Ascending aorta (tissue), 2 donors: ENCODE results near the gene INPP4A. TPM values are rescaled to one million over a fixed set of nuclear protein-coding genes. Genes with fewer than 3 reads are reported as not detected.
A peak's percentile ranks its signal among the peaks of the same experiment; 100 is the strongest.

ENCODE experiments used
- DNase-seq, 2 donors: peaks; one replicate each; pipeline ENCODE4 v3.0.0-alpha.2; 2019; ENCODE audit warnings: low spot score in 2 of 2
- H3K27ac ChIP-seq, 2 donors: fragments of 200-600 bp; sonication (generic); one replicate each; pipeline ENCODE4 v1.5.1; 2016 to 2017; ENCODE audit warnings: mild to moderate bottlenecking in 1 of 2
- H3K27me3 ChIP-seq: fragments of 200-600 bp; sonication (generic); one replicate; pipeline ENCODE4 v1.5.1; 2017
- H3K36me3 ChIP-seq, 2 donors: fragments of 200-600 bp; sonication (generic); one replicate each; pipeline ENCODE4 v1.5.1; 2016
- H3K4me1 ChIP-seq, 2 donors: fragments of 200-600 bp; sonication (generic); one replicate each; pipeline ENCODE4 v1.5.1; 2016 to 2017; ENCODE audit warnings: mild to moderate bottlenecking in 1 of 2
- H3K4me3 ChIP-seq, 2 donors: fragments of 200-600 bp; sonication (generic); one replicate each; pipeline ENCODE4 v1.5.1; 2016 to 2017; ENCODE audit warnings: mild to moderate bottlenecking in 1 of 2
- H3K9me3 ChIP-seq, 2 donors: fragments of 200-600 bp; sonication (generic); one replicate each; pipeline ENCODE4 v1.5.1; 2016
- CTCF ChIP-seq, 3 experiments: fragments of 200-600 bp in 2 of 3; fragments of 450-650 bp in 1 of 3; sonication (generic) in 2 of 3; IDR thresholded peaks; one replicate each; pipeline ENCODE4 v1.5.1; 2016 to 2019; ENCODE audit warnings: antibody characterized with exemption in 3 of 3, mild to moderate bottlenecking in 1 of 3, moderate library complexity in 1 of 3
- intact Hi-C: fragments of 100-400 bp; cut with DNase I; formaldehyde crosslinking; loops from one replicate; pipeline ENCODE4 v1.15.1; 2023
- total RNA-seq: library from RNA; depleted of rRNA; stranded (reverse); fragments of >200 nt; gene quantifications from one replicate; pipeline ENCODE4 v1.1.0, GENCODE V29; 2016

The INPP4A gene
- total RNA-seq, 1 donor from 2014 or later = 52.8 TPM

- Histone ChIP-seq H3K36me3 (no peaks in the 10 kb centered on the region), H3K4me1 (peaks cover 0 to 3% of the 10 kb centered on the region in 2 donors), H3K4me3 (no peak overlapping the region), H3K27ac (no peak overlapping the region), H3K27me3 (no peaks in the 10 kb centered on the region), H3K9me3 (no peaks in the 10 kb centered on the region)
- intact Hi-C loops = no loop called here
- no peak for TF ChIP-seq CTCF (IDR thresholded peaks at IDR 0.05)
- no peak for DNase-seq
These were observed 41.8 kb downstream of the INPP4A start for GRCh38 chr2:98486374-98486981.

- no peak for TF ChIP-seq CTCF (IDR thresholded peaks at IDR 0.05)
- Histone ChIP-seq H3K27me3 (no peaks in the 10 kb centered on the region), H3K36me3 (no peaks in the 10 kb centered on the region), H3K4me3 (no peak overlapping the region), H3K27ac (no peak overlapping the region), H3K9me3 (no peaks in the 10 kb centered on the region), H3K4me1 (peaks cover 0 to 3% of the 10 kb centered on the region in 2 donors)
- intact Hi-C loops = no loop called here
- no peak for DNase-seq
These were observed 42.6 kb downstream of the INPP4A start for GRCh38 chr2:98487101-98487805.

GRCh38 chr2:98487806-98488189, 43.1 kb downstream of the INPP4A start:
- Histone ChIP-seq H3K4me3 (no peak overlapping the region), H3K9me3 (no peaks in the 10 kb centered on the region), H3K4me1 (peaks cover 0 to 3% of the 10 kb centered on the region in 2 donors), H3K27ac (no peak overlapping the region), H3K36me3 (no peaks in the 10 kb centered on the region), H3K27me3 (no peaks in the 10 kb centered on the region)
- DNase-seq = no peak
- intact Hi-C loops = no loop called here
- peak in 2 of 3 experiments; percentile 12 to 24 for TF ChIP-seq CTCF (IDR thresholded peaks at IDR 0.05)

- no peak for TF ChIP-seq CTCF (IDR thresholded peaks at IDR 0.05)
- DNase-seq = no peak
- peaks cover 0 to 3% of the 10 kb centered on the region in 2 donors for H3K4me1 ChIP-seq
These were observed 43.6 kb downstream of the INPP4A start for GRCh38 chr2:98488252-98488651.

GRCh38 chr2:98489486-98489885, 44.8 kb downstream of the INPP4A start:
- Histone ChIP-seq H3K27me3 (no peaks in the 10 kb centered on the region), H3K4me3 (no peak overlapping the region), H3K27ac (no peak overlapping the region), H3K4me1 (peaks cover 0 to 3% of the 10 kb centered on the region in 2 donors), H3K36me3 (no peaks in the 10 kb centered on the region), H3K9me3 (no peaks in the 10 kb centered on the region)
- DNase-seq = no peak
- intact Hi-C loops = no loop called here
- TF ChIP-seq CTCF (IDR thresholded peaks at IDR 0.05) = no peak

More at GRCh38 chr2:98488252-98488651, 43.6 kb downstream of the INPP4A start:
- no peaks in the 10 kb centered on the region for H3K9me3 ChIP-seq
- H3K27me3 ChIP-seq = no peaks in the 10 kb centered on the region
- H3K27ac ChIP-seq = no peak overlapping the region
- H3K36me3 ChIP-seq = no peaks in the 10 kb centered on the region
- H3K4me3 ChIP-seq = no peak overlapping the region
- intact Hi-C loops = no loop called here
